BJ (cell line): Measurements from ENCODE around the gene LIPT2. TPM values are rescaled to one million over a fixed set of nuclear protein-coding genes. Genes with fewer than 3 reads are reported as not detected.

Experiments
- CTCF ChIA-PET: fragments of 350-600 bp; formaldehyde crosslinking; extraction: SDS; loops from one replicate; lab custom pipeline; 2021; ENCODE audit warnings: antibody characterized with exemption, inconsistent platforms; lab: Yijun Ruan, JAX
- POLR2A ChIA-PET: fragments of 300-600 bp; sonication (Branson Sonifier 250); formaldehyde crosslinking; extraction: SDS; loops from one replicate; lab custom pipeline; 2021; ENCODE audit warnings: antibody characterized with exemption; lab: Charles Lee
- DNase-seq: peaks from one replicate; pipeline ENCODE4 v3.0.0-alpha.2; 2011; ENCODE audit warnings: low read depth
- H3K27me3 ChIP-seq: 2 replicates; pipeline ENCODE4 v1.6.0; 2011; ENCODE audit warnings: low read length; ENCODE audit not compliant: control insufficient read depth, insufficient read depth
- H3K36me3 ChIP-seq: 2 replicates; pipeline ENCODE4 v1.5.1; 2011; ENCODE audit warnings: low read length; ENCODE audit not compliant: control insufficient read depth, insufficient read depth
- H3K4me3 ChIP-seq: 2 replicates; pipeline ENCODE4 v1.5.1; 2011; ENCODE audit warnings: low read depth, mild to moderate bottlenecking, control low read depth, low read length
- polyA plus RNA-seq: library from polyadenylated mRNA; depleted of rRNA; stranded (reverse); fragments of >200 nt; gene quantifications from 2 replicates; pipeline ENCODE4 v1.2.3, GENCODE V29; 2011
- TF ChIP-seq, protein P1 (sequence below): IDR thresholded peaks from 2 replicates; pipeline ENCODE4 v1.5.1; 2011; ENCODE audit warnings: low read depth, mild to moderate bottlenecking, control low read depth, inconsistent platforms, low read length, moderate library complexity; ENCODE audit not compliant: insufficient read depth

The LIPT2 gene
- polyA plus RNA-seq, 1 experiment, result 2.6 TPM

DNA sequence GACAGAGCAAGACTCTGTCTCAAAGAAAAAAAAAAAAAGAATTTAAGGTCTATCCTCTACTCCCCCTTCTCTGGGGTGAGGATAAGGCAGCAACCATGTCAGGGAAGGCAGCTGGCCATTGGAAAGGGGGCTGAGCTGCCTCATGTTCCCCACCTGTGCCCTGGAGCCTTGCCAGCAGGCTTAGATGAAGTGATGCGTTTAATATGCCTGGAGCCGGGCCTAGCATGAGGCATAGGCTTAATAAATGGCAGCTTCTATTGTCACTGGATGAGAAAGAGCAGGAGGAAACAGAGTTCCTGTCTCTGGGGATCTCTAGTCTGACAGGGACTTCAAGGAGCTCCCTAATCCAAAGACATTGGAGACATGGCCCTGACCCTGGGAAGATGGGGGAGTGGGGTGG lies 23.0 kb downstream of the LIPT2 start:
- no peak overlapping the region for H3K4me3 ChIP-seq
- no peak for DNase-seq
- CTCF ChIA-PET, result interaction anchor here (0.6 to 3.6 kb wide), 4 partner anchors 9 to 351 kb away, joined by 3 to 13 read pairs (median 3); no protein-coding TSS in a partner anchor
- POLR2A ChIA-PET, result no interaction called here
- TF ChIP-seq, protein P1, sequence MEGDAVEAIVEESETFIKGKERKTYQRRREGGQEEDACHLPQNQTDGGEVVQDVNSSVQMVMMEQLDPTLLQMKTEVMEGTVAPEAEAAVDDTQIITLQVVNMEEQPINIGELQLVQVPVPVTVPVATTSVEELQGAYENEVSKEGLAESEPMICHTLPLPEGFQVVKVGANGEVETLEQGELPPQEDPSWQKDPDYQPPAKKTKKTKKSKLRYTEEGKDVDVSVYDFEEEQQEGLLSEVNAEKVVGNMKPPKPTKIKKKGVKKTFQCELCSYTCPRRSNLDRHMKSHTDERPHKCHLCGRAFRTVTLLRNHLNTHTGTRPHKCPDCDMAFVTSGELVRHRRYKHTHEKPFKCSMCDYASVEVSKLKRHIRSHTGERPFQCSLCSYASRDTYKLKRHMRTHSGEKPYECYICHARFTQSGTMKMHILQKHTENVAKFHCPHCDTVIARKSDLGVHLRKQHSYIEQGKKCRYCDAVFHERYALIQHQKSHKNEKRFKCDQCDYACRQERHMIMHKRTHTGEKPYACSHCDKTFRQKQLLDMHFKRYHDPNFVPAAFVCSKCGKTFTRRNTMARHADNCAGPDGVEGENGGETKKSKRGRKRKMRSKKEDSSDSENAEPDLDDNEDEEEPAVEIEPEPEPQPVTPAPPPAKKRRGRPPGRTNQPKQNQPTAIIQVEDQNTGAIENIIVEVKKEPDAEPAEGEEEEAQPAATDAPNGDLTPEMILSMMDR, result no peak
- H3K27me3 ChIP-seq, result peaks cover 16% of the 10 kb centered on the region
- no peaks in the 10 kb centered on the region for H3K36me3 ChIP-seq

DNA sequence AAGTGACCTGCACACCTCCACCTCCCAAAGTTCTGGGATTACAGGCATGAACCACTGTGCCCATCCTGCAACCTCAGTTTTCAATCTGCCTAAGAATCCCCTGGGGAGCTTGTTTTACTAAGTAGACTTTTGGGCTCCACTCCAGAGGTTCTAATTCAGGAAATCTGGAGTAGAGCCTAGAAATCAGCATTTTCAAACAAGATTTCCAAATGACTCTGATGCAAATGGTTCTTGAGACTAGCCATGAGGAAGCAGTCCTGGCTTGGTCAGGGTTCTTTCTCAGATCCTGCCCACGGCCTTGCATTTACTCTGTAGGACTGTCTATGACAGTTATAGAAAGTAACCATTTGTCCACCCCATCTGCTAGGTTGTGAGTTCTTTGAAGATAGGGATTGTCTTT lies 24.6 kb downstream of the LIPT2 start:
- CTCF ChIA-PET, result interaction anchor here (3.6 kb wide), 1 partner anchor 15 kb away, joined by 13 read pairs; no protein-coding TSS in a partner anchor
- DNase-seq, result no peak
- TF ChIP-seq, protein P1, result no peak
- peaks cover 20% of the 10 kb centered on the region for H3K27me3 ChIP-seq
- H3K4me3 ChIP-seq, result no peak overlapping the region
- no peaks in the 10 kb centered on the region for H3K36me3 ChIP-seq
- POLR2A ChIA-PET, result no interaction called here

DNA sequence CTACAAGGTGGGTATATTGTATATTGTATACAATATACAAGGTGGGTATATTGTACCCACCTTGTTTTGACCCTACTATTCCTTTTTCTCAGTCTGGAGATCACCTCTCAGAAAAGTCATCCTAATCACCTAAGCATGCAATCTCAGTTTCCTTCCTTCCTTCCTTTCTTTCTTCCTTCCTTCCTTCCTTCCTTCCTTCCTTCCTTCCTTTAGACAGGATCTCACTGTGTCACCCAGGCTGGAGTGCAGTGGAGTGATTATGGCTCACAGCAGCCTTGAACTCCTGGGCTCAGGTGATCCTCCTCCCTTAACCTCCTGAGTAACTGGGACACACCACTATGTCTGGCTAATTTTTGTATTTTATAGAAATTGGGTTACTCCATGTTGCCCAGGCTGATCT lies 25.0 kb downstream of the LIPT2 start:
- H3K27me3 ChIP-seq, result peaks cover 24% of the 10 kb centered on the region
- no peak for DNase-seq
- POLR2A ChIA-PET, result no interaction called here
- no peak overlapping the region for H3K4me3 ChIP-seq
- CTCF ChIA-PET, result interaction anchor here (3.6 kb wide), 1 partner anchor 15 kb away, joined by 13 read pairs; no protein-coding TSS in a partner anchor
- no peaks in the 10 kb centered on the region for H3K36me3 ChIP-seq
- TF ChIP-seq, protein P1, result no peak

DNA sequence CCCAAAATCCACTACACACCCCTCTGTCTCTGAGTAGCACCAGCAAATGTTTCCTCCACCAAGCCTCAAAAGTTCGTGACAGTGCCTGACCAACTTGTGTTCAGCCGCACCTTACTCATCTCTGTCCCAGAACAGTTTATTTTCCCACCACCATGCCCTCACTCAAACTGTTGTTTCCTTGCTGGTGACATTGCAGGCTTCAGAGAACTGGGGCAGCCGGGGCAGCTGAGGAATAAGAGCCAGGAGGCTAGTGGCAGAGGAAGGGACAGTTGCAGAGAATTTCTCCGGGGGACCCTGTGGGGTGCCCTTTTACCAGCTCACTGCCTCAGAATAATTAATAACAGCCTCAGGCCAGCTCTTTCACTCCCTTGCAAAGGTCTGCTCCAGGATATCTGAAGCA lies 25.5 kb downstream of the LIPT2 start:
- ChIA-PET POLR2A (no interaction called here), CTCF (interaction anchor here (1.2 to 3.6 kb wide), 2 partner anchors 15 to 19 kb away, joined by 3 to 13 read pairs; no protein-coding TSS in a partner anchor)
- H3K4me3 ChIP-seq, result no peak overlapping the region
- peaks cover 22% of the 10 kb centered on the region for H3K27me3 ChIP-seq
- DNase-seq, result no peak
- TF ChIP-seq, protein P1, result no peak
- H3K36me3 ChIP-seq, result no peaks in the 10 kb centered on the region

DNA sequence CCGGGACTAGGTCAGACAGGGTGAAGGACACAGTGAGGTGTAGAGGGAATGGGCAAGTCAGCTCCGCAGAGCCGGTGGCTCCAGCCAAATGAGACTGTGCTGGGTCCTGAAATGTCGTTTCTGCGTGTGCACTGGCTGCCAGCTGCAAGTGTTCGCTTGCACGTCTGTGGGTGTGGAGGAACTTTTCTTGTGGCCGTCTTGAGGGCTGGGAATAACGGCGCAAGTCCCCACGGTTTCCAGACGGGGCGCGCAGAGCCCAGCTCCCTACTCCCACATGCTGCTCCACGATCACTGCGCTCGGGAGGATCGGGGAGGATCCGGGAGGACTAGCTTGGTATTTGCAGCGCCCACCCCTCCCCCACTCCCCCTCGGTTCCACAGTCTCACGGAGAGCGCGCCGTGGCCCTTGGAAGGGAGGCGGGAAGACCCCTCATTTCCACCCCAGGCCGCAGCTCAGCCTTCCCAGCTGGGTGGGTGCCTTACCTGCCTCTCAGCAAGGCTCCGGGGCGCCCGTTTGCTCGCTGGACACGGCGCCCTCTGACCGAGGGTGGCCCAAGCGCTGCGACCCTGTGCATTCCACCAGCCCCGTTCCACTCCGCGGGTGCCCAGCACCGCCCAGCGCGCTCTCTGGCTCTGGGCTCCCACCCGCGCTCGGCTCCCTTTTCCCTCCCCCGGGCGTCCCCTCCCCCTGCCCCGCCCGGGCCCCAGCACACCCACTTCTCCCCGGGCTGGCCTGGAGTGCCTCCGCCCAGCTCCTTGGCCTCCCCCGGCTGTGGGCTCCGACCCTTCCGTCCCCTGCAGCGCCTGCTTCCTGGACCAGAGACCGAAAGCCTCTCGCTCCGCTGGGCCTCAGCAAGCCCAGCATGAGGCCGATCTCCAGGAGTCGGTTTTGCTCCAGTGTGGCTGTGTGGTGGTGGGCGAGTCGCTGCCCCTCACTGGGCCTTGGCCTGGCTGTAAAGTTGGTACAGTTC lies 26.3 kb downstream of the LIPT2 start, which contains the start of gene KCNE3:
Gene KCNE3 (minus strand): TSS at position 634 of the 970 bp plus-strand sequence. CDS start 9,986 bp downstream, outside the sequence.
- Histone ChIP-seq H3K4me3 (peak within 1 kb of the TSS; percentile 39), H3K27me3 (peaks cover 22% of the 10 kb centered on the region), H3K36me3 (no peaks in the 10 kb centered on the region)
- TF ChIP-seq, protein P1, result no peak
- ChIA-PET POLR2A (no interaction called here), CTCF (interaction anchor here (1.2 to 3.6 kb wide), 5 partner anchors 8 to 104 kb away, joined by 3 to 13 read pairs (median 3); no protein-coding TSS in a partner anchor)
- no peak for DNase-seq
